Activated naive CD4-positive, alpha-beta T cell treated with anti-CD3 and anti-CD28 coated beads, Interleukin-2, amount 50 U/mL, for 24 hours (primary cell): ENCODE data around the gene CACNA2D1.

Source experiments
- H3K27ac Mint-ChIP-seq: one replicate; pipeline ENCODE4 v1.8.0; 2021; ENCODE audit warnings: mild to moderate bottlenecking, mixed read lengths
- H3K27me3 Mint-ChIP-seq: one replicate; pipeline ENCODE4 v1.8.0; 2021; ENCODE audit warnings: mixed read lengths
- H3K36me3 Mint-ChIP-seq: one replicate; pipeline ENCODE4 v1.8.0; 2021; ENCODE audit warnings: mixed read lengths
- H3K4me1 Mint-ChIP-seq: one replicate; pipeline ENCODE4 v1.8.0; 2021; ENCODE audit warnings: mixed read lengths
- H3K4me3 Mint-ChIP-seq: one replicate; pipeline ENCODE4 v1.8.0; 2021; ENCODE audit warnings: mild to moderate bottlenecking, mixed read lengths
- H3K9me3 Mint-ChIP-seq: one replicate; pipeline ENCODE4 v1.8.0; 2021; ENCODE audit warnings: mixed read lengths

The CACNA2D1 gene

DNA sequence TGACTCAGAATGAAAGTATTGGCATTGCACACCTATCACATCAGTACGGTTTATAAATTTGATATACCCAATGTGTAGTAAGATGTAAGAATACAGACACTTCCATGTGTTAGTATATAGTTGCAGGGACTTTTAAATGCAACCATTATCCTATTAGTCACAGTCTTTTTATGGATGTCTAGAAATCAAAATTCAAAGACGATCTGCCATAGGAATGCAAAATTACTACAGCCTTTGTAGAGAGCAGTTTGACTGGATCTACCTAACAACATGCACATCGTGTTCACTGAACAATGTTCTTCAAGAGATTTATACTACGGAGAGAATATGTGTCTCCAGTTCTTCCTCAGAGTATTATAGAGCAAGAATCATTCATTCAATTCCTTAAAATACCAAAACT lies 356.5 kb downstream of the CACNA2D1 start:
- Mint-ChIP-seq H3K27ac (no peak overlapping the region), H3K9me3 (no peaks in the 10 kb centered on the region), H3K36me3 (no peaks in the 10 kb centered on the region), H3K27me3 (no peaks in the 10 kb centered on the region), H3K4me3 (no peak overlapping the region), H3K4me1 (no peaks in the 10 kb centered on the region)

GRCh38 chr7:82085116-82085515 lies 358.5 kb downstream of the CACNA2D1 start:
- Mint-ChIP-seq H3K4me3 (no peak overlapping the region), H3K27me3 (no peaks in the 10 kb centered on the region), H3K4me1 (no peaks in the 10 kb centered on the region), H3K27ac (no peak overlapping the region), H3K9me3 (no peaks in the 10 kb centered on the region), H3K36me3 (no peaks in the 10 kb centered on the region)

- H3K9me3 Mint-ChIP-seq = no peaks in the 10 kb centered on the region
- no peaks in the 10 kb centered on the region for H3K4me1 Mint-ChIP-seq
- no peaks in the 10 kb centered on the region for H3K27me3 Mint-ChIP-seq
- H3K27ac Mint-ChIP-seq = no peak overlapping the region
- H3K36me3 Mint-ChIP-seq = no peaks in the 10 kb centered on the region
- no peak overlapping the region for H3K4me3 Mint-ChIP-seq
Measured at GRCh38 chr7:82081644-82082224, 361.8 kb downstream of the CACNA2D1 start.

DNA sequence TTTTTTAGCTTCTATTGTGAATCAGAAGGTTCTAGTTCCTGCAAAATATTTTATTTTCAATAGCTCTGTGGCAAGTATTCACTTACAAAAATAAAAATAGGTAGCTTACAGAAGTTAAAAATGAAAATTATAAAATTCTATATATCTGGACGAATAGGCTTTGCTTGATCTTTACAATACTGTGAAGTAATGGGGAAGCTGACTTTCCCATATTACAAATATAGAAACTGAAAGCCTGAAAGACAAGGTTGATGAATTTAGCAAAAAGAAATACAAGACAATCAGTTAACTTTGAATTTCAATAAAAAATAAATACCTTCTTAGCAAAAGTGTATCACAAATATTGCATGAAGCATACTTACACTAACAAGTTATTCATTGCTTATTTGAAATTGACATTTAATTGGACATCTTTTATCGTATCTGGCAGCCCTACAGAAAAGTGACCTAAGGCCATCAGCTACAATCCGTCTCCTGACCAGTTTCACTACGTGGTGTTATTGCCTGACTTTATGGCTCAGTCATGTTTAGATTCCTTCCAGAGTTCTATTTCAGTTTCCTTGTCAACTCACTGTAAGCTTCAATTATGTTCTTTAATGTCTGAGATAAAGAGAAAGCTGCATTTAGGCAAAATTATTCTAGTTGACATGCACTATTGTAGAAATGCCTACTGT lies 363.2 kb downstream of the CACNA2D1 start:
- no peak overlapping the region for H3K27ac Mint-ChIP-seq
- H3K4me3 Mint-ChIP-seq = no peak overlapping the region
- no peaks in the 10 kb centered on the region for H3K4me1 Mint-ChIP-seq
- no peaks in the 10 kb centered on the region for H3K36me3 Mint-ChIP-seq
- no peaks in the 10 kb centered on the region for H3K27me3 Mint-ChIP-seq
- H3K9me3 Mint-ChIP-seq = no peaks in the 10 kb centered on the region

DNA sequence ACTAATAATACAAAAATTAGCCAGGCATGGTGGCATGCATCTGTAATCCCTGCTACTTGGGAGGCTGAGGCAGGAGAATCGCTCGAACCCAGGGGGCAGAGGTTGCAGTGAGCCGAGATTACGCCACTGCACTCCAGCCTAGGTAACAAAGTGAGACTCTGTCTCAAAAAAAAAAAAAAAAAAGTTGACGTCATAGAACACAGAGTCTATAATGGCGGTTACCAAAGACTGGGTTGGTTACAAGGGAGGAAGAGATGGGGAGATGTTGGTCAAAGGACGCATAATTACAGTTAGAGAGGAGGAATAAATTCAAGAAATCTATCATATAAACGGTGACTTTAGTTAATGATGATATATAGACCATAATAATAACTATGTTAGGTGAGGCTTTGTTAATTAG lies 364.1 kb downstream of the CACNA2D1 start:
- no peak overlapping the region for H3K4me3 Mint-ChIP-seq

DNA sequence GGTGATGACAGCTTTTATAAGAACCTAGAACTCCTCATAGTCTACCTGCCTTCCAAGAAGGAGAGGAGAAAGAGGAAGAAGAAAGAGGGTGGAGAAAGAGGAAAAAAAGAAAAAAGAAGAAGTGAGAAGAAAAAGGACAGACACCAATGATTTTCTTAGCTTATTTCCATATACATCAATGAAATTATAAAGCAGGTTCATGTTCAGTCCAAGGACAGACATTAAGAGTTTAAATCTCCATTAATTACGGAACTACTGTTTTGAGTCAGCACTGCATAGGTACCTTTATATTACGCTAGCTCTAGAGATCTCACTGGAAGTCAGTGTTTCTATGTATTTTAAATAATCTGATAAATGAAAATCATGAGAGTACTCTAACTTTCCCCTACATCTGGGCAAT lies 364.8 kb downstream of the CACNA2D1 start:
- no peak overlapping the region for H3K4me3 Mint-ChIP-seq
- H3K27ac Mint-ChIP-seq = no peak overlapping the region
- no peaks in the 10 kb centered on the region for H3K27me3 Mint-ChIP-seq
- no peaks in the 10 kb centered on the region for H3K9me3 Mint-ChIP-seq
- no peaks in the 10 kb centered on the region for H3K4me1 Mint-ChIP-seq
- no peaks in the 10 kb centered on the region for H3K36me3 Mint-ChIP-seq

More for the DNA sequence above, 364.1 kb downstream of the CACNA2D1 start:
- Mint-ChIP-seq H3K9me3 (no peaks in the 10 kb centered on the region), H3K4me1 (no peaks in the 10 kb centered on the region), H3K27ac (no peak overlapping the region), H3K36me3 (no peaks in the 10 kb centered on the region), H3K27me3 (no peaks in the 10 kb centered on the region)

GRCh38 chr7:82071468-82071867 lies 372.1 kb downstream of the CACNA2D1 start:
- no peak overlapping the region for H3K27ac Mint-ChIP-seq
- H3K36me3 Mint-ChIP-seq = no peaks in the 10 kb centered on the region
- no peaks in the 10 kb centered on the region for H3K4me1 Mint-ChIP-seq
- no peaks in the 10 kb centered on the region for H3K27me3 Mint-ChIP-seq
- no peak overlapping the region for H3K4me3 Mint-ChIP-seq
- no peaks in the 10 kb centered on the region for H3K9me3 Mint-ChIP-seq

DNA sequence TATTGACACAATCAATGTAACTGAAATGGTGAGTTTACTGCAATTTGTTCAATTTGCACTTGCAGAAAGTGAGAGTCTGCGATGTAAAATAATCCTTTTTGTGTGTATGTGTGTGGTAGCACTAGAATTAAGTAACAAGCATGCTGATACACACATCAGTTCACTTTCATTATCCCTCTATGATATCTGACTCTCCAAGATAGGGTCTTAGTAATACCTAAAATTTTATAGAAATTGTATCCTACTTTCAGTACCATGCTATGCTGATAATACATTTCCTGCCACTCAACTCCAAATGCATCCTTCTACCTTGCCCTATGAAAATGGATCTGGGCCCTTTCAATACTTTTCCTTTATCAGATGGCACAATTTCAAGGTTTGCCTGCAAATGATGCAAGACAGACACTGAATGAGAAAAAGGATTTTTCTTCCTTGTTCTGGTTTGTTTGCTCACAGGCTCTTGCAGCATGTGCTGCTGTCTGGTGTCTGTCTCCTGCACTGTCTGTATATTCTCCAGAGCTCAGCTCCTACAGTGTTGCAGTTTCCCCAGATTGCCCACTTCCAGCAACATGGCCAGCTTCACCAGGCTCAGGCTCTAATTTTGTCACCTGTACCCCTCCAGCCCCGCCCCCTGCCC lies 375.8 kb downstream of the CACNA2D1 start:
- Mint-ChIP-seq H3K4me3 (no peak overlapping the region), H3K4me1 (no peaks in the 10 kb centered on the region), H3K9me3 (no peaks in the 10 kb centered on the region), H3K36me3 (no peaks in the 10 kb centered on the region), H3K27ac (no peak overlapping the region), H3K27me3 (no peaks in the 10 kb centered on the region)

- Mint-ChIP-seq H3K27ac (no peak overlapping the region), H3K9me3 (no peaks in the 10 kb centered on the region), H3K36me3 (no peaks in the 10 kb centered on the region), H3K27me3 (no peaks in the 10 kb centered on the region), H3K4me1 (no peaks in the 10 kb centered on the region), H3K4me3 (no peak overlapping the region)
Measured at GRCh38 chr7:82057476-82057875, 386.1 kb downstream of the CACNA2D1 start.

- Mint-ChIP-seq H3K27me3 (no peaks in the 10 kb centered on the region), H3K4me3 (no peak overlapping the region), H3K4me1 (no peaks in the 10 kb centered on the region), H3K27ac (no peak overlapping the region), H3K9me3 (no peaks in the 10 kb centered on the region), H3K36me3 (no peaks in the 10 kb centered on the region)
Measured at GRCh38 chr7:82056282-82056681, 387.3 kb downstream of the CACNA2D1 start.

DNA sequence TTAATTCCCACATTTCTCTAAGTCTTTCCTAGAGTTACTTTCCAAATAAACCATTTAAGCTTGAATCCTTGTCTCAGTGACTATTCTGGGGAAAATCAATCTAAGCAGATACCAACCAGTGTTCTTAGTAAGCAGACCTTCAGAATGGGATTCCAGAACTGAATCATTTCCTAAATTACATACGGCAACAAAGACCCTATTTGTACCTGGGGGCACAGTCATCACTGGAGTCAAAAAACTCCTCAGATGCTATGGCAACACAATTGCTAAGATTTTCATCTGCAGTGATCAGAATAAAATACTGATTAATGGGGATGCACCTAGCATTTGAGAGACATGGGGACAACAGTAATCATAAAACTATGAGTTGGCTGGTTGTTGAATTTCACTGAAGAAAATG lies 389.0 kb downstream of the CACNA2D1 start:
- no peak overlapping the region for H3K4me3 Mint-ChIP-seq
- H3K4me1 Mint-ChIP-seq = no peaks in the 10 kb centered on the region
- no peaks in the 10 kb centered on the region for H3K27me3 Mint-ChIP-seq
- H3K9me3 Mint-ChIP-seq = no peaks in the 10 kb centered on the region
- H3K36me3 Mint-ChIP-seq = no peaks in the 10 kb centered on the region
- no peak overlapping the region for H3K27ac Mint-ChIP-seq

GRCh38 chr7:82053453-82054032 lies 390.0 kb downstream of the CACNA2D1 start:
- no peaks in the 10 kb centered on the region for H3K27me3 Mint-ChIP-seq
- H3K36me3 Mint-ChIP-seq = no peaks in the 10 kb centered on the region
- H3K4me3 Mint-ChIP-seq = no peak overlapping the region
- no peak overlapping the region for H3K27ac Mint-ChIP-seq
- H3K4me1 Mint-ChIP-seq = no peaks in the 10 kb centered on the region
- no peaks in the 10 kb centered on the region for H3K9me3 Mint-ChIP-seq

GRCh38 chr7:82051601-82052000 lies 392.0 kb downstream of the CACNA2D1 start:
- no peaks in the 10 kb centered on the region for H3K4me1 Mint-ChIP-seq
- no peaks in the 10 kb centered on the region for H3K36me3 Mint-ChIP-seq
- H3K9me3 Mint-ChIP-seq = no peaks in the 10 kb centered on the region
- H3K27ac Mint-ChIP-seq = no peak overlapping the region
- H3K4me3 Mint-ChIP-seq = no peak overlapping the region
- H3K27me3 Mint-ChIP-seq = no peaks in the 10 kb centered on the region

DNA sequence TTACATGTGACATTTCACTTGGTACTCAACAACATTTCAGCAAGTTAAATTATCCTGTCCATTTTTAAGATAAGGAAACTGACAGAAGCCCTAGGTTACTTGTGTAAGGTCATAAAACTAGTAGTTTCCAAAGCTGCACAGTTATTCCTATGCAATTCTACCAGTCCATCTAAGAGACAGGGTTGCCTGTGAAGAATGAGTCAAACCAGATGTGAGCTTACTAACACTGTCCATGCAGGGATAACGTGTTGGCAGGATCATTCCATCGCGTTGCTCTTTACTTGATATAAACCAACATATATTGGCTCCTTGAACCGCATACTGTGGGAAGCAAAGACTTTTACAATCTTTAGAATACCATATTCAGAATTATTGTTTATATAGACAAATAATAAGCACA lies 392.8 kb downstream of the CACNA2D1 start:
- Mint-ChIP-seq H3K4me3 (no peak overlapping the region), H3K27ac (no peak overlapping the region)

GRCh38 chr7:82049891-82050533 lies 393.6 kb downstream of the CACNA2D1 start:
- Mint-ChIP-seq H3K36me3 (no peaks in the 10 kb centered on the region), H3K4me3 (no peak overlapping the region), H3K27ac (no peak overlapping the region), H3K9me3 (no peaks in the 10 kb centered on the region), H3K27me3 (no peaks in the 10 kb centered on the region), H3K4me1 (no peaks in the 10 kb centered on the region)

More for the DNA sequence above, 392.8 kb downstream of the CACNA2D1 start:
- H3K27me3 Mint-ChIP-seq = no peaks in the 10 kb centered on the region
- no peaks in the 10 kb centered on the region for H3K36me3 Mint-ChIP-seq
- no peaks in the 10 kb centered on the region for H3K9me3 Mint-ChIP-seq
- H3K4me1 Mint-ChIP-seq = no peaks in the 10 kb centered on the region

GRCh38 chr7:82049442-82049841 lies 394.1 kb downstream of the CACNA2D1 start:
- Mint-ChIP-seq H3K9me3 (no peaks in the 10 kb centered on the region), H3K27ac (no peak overlapping the region), H3K27me3 (no peaks in the 10 kb centered on the region), H3K4me1 (no peaks in the 10 kb centered on the region), H3K36me3 (no peaks in the 10 kb centered on the region), H3K4me3 (no peak overlapping the region)
